Left ventricle myocardium superior (tissue), 1 donor: ENCODE data around the gene RLN2. TPM values are rescaled to one million over a fixed set of nuclear protein-coding genes. Genes with fewer than 3 reads are reported as not detected.
"Not testable (repeated sequence)": the region's sequence is repeated elsewhere in the genome, so short reads cannot be mapped to it uniquely, and the experiment has no call there.

Experiments used
- ATAC-seq: fragments of 200-7000 bp; cut with Tn5 transposase; one replicate; pipeline ENCODE4 v1.9.1; 2020; ENCODE audit warnings: mild to moderate bottlenecking, moderate library complexity
- DNase-seq: peaks from one replicate; pipeline ENCODE4 v3.0.0-alpha.2; 2020
- intact Hi-C: fragments of 100-400 bp; cut with micrococcal nuclease; formaldehyde crosslinking; loops from one replicate; pipeline ENCODE4 v1.11.0; 2022
- long read RNA-seq: library from polyadenylated mRNA; unstranded; transcript quantifications from one replicate; pipeline ENCODE4 v2.0.0, GENCODE V29; 2021
- total RNA-seq: library from RNA; stranded (reverse); fragmentation: NEBNext Ultra II Directional; extraction: Animal tissue kit (Norgen Biotek cat#: 25700); gene quantifications from one replicate; pipeline ENCODE4 v1.2.1, GENCODE V29; 2021
- donor health status: DM: no; HTN: yes; CAD: no; lungs with severe emphysema.

Gene RLN2
- not detected for total RNA-seq
- long read RNA-seq: 0 reads

- DNase-seq, intact Hi-C loops: not testable (repeated sequence)
- ATAC-seq: peak; percentile 100
Observed at GRCh38 chr9:5303840-5304795, at the start of gene RLN2. Gene RLN2 (minus strand): TSS chr9:5304716. CDS start chr9:5304580, 136 bp downstream.

- intact Hi-C loops: no loop called here
- no peak for ATAC-seq
- DNase-seq: no peak
Observed at GRCh38 chr9:5354184-5354583, 49.7 kb upstream of the RLN2 start.

- DNase-seq (no peak), ATAC-seq (no peak)
- intact Hi-C loops: no loop called here
Observed at GRCh38 chr9:5352637-5353248, 48.2 kb upstream of the RLN2 start.

- DNase-seq, intact Hi-C loops: not testable (repeated sequence)
- peak; percentile 100 for ATAC-seq
Observed at GRCh38 chr9:5338992-5339981, 34.8 kb upstream of the RLN2 start, which contains the start of gene RLN1. Gene RLN1 (minus strand): TSS chr9:5339876. CDS start chr9:5339746, 130 bp downstream.

- intact Hi-C loops: no loop called here
- no peak for ATAC-seq
Observed at GRCh38 chr9:5336688-5337087, 32.2 kb upstream of the RLN2 start.

GRCh38 chr9:5331276-5331675 is 26.8 kb upstream of the RLN2 start:
- intact Hi-C loops, DNase-seq, ATAC-seq: not testable (repeated sequence)

More at GRCh38 chr9:5336688-5337087, 32.2 kb upstream of the RLN2 start:
- no peak for DNase-seq

- no peak for ATAC-seq
- DNase-seq: no peak
- intact Hi-C loops: no loop called here
Observed at GRCh38 chr9:5326893-5327548, 22.5 kb upstream of the RLN2 start.

- ATAC-seq: no peak
- no peak for DNase-seq
- intact Hi-C loops: no loop called here
Observed at GRCh38 chr9:5326187-5326586, 21.7 kb upstream of the RLN2 start.

- intact Hi-C loops, DNase-seq, ATAC-seq: not testable (repeated sequence)
Observed at GRCh38 chr9:5321601-5322000, 17.1 kb upstream of the RLN2 start.

GRCh38 chr9:5321058-5321457 is 16.5 kb upstream of the RLN2 start:
- DNase-seq (no peak), ATAC-seq (no peak)
- intact Hi-C loops: no loop called here

- not testable (repeated sequence) for ATAC-seq
Observed at GRCh38 chr9:5316406-5316805, 11.9 kb upstream of the RLN2 start.

GRCh38 chr9:5315187-5315923 is 10.8 kb upstream of the RLN2 start:
- no peak for ATAC-seq
- no peak for DNase-seq
- intact Hi-C loops: no loop called here

More at GRCh38 chr9:5316406-5316805, 11.9 kb upstream of the RLN2 start:
- DNase-seq, intact Hi-C loops: not testable (repeated sequence)

- DNase-seq (no peak), ATAC-seq (no peak)
- intact Hi-C loops: no loop called here
Observed at GRCh38 chr9:5310851-5311250, 6.3 kb upstream of the RLN2 start.

- intact Hi-C loops: no loop called here
- DNase-seq: no peak
- no peak for ATAC-seq
Observed at GRCh38 chr9:5305741-5306140, 1.2 kb upstream of the RLN2 start.

GRCh38 chr9:5301544-5301943 is 3.0 kb downstream of the RLN2 start:
- ATAC-seq (no peak), DNase-seq (no peak)
- intact Hi-C loops: no loop called here

- no peak for ATAC-seq
- intact Hi-C loops: no loop called here
- DNase-seq: no peak
Observed at GRCh38 chr9:5292141-5292540, 12.4 kb downstream of the RLN2 start.

GRCh38 chr9:5288591-5288990 is 15.9 kb downstream of the RLN2 start:
- ATAC-seq (no peak), DNase-seq (no peak)
- intact Hi-C loops: no loop called here

- ATAC-seq (no peak), DNase-seq (no peak)
- intact Hi-C loops: no loop called here
Observed at GRCh38 chr9:5286262-5286661, 18.3 kb downstream of the RLN2 start.
